Right lobe of liver (tissue), 6 donors: ENCODE measurements around the gene ZNFX1. TPM values are rescaled to one million over a fixed set of nuclear protein-coding genes. Genes with fewer than 3 reads are reported as not detected.

ENCODE experiments used
- ATAC-seq, 4 donors: fragments of 200-7000 bp; cut with Tn5 transposase; one replicate each; pipeline ENCODE4 v1.9.1; 2020; ENCODE audit warnings: mild to moderate bottlenecking in 4 of 4, moderate library complexity in 4 of 4
- DNase-seq, 3 donors: peaks; one replicate each; pipeline ENCODE4 v3.0.0-alpha.2; 2020
- H3K27ac ChIP-seq, 3 donors: fragments of 200-600 bp; one replicate each; pipeline ENCODE4 v1.8.0; 2022
- H3K27me3 ChIP-seq, 2 donors: fragments of 200-600 bp; one replicate each; pipeline ENCODE4 v1.8.0; 2022
- H3K36me3 ChIP-seq, 4 donors: fragments of 200-600 bp; sonication (generic) in 1 of 4; one replicate each; pipeline versions ENCODE4 v1.5.1 to v1.8.0; 2017 to 2022; ENCODE audit warnings: control low read depth in 1 of 4
- H3K4me1 ChIP-seq, 4 donors: fragments of 200-600 bp; sonication (generic) in 1 of 4; one replicate each; pipeline versions ENCODE4 v1.5.1 to v1.8.0; 2017 to 2022; ENCODE audit warnings: control low read depth in 1 of 4
- H3K4me3 ChIP-seq, 3 donors: fragments of 200-600 bp; one replicate each; pipeline ENCODE4 v1.8.0; 2022
- H3K9me3 ChIP-seq, 4 donors: fragments of 200-600 bp; sonication (generic) in 1 of 4; one replicate each; pipeline versions ENCODE4 v1.5.1 to v1.8.0; 2017 to 2022; ENCODE audit warnings: control low read depth in 1 of 4
- POLR2A ChIP-seq: fragments of 450-650 bp; IDR thresholded peaks from one replicate; pipeline ENCODE4 v1.6.1; 2017; ENCODE audit warnings: antibody characterized with exemption, mild to moderate bottlenecking
- WGBS: methylation state at CpG from one replicate; pipeline ENCODE4 v1.1.6; 2018; ENCODE audit warnings: low coverage, low lambda C conversion rate; ENCODE audit not compliant: insufficient coverage; ENCODE audit errors: missing lambda C conversion rate; 5-methylcytosine and 5-hydroxymethylcytosine counted together
- intact Hi-C, 2 donors: fragments of 100-400 bp; cut with DNase I; formaldehyde crosslinking; loops; one replicate each; pipeline versions ENCODE4 v1.11.2 to v1.14.1; 2022
- total RNA-seq, 6 experiments: library from RNA; depleted of rRNA in 2 of 6; stranded (reverse); fragments of >200 nt in 2 of 6; fragmentation: NEBNext Ultra II Directional in 3 of 6; extraction: Animal tissue kit (Norgen Biotek cat#: 25700) in 3 of 6; gene quantifications; one replicate each; pipeline versions ENCODE4 v1.1.0 to v1.2.4, GENCODE V29; 2016 to 2023
- TF ChIP-seq, protein P1 (sequence below), 4 donors: fragments of 200-600 bp in 3 of 4; fragments of 450-650 bp in 1 of 4; IDR thresholded peaks; one replicate each; pipeline versions ENCODE4 v1.5.1 to v1.8.0; 2016 to 2022; ENCODE audit warnings: antibody characterized with exemption in 4 of 4, mild to moderate bottlenecking in 2 of 4
- donor health status: DM: no; HTN: yes; CAD: no.
- donor health status: DM: no; HTN: no; CAD: no.
- donor health status: DM: no; HTN: no; CAD: no.
- donor health status: DM: no; HTN: yes; CAD: no.
- donor health status: DM: no; HTN: yes; CAD: no.

ZNFX1 gene
- total RNA-seq, 6 experiments from 2014 or later, result 9.3 to 17.5 (median 13.9) TPM

DNA sequence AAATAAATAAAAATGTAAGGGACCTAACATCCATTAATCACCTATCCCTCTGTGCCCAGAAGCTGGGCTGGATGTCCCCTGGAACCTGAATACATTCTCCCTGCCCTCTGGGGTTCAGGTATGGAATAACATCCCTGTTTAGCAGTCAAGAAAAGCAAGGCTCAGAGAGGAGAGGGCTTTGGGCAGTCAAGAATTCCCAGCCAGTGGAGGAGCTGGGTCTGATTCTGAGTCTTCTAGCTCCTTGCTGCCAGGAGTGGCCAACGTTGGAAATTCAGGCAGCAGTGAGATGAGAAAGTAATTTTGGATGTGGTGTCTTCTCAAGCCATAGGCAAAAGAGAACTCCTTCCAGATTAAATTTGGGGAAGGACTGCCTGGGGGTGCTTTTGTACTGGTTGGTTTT lies 42.6 kb upstream of the ZNFX1 start:
- H3K9me3 ChIP-seq, result no peaks in the 10 kb centered on the region
- DNase-seq (no peak), ATAC-seq (peak in 2 of 4 donors; percentile 12 to 19)
- H3K36me3 ChIP-seq, result no peaks in the 10 kb centered on the region
- no peak overlapping the region for H3K27ac ChIP-seq
- no peak for TF ChIP-seq POLR2A
- TF ChIP-seq, protein P1, sequence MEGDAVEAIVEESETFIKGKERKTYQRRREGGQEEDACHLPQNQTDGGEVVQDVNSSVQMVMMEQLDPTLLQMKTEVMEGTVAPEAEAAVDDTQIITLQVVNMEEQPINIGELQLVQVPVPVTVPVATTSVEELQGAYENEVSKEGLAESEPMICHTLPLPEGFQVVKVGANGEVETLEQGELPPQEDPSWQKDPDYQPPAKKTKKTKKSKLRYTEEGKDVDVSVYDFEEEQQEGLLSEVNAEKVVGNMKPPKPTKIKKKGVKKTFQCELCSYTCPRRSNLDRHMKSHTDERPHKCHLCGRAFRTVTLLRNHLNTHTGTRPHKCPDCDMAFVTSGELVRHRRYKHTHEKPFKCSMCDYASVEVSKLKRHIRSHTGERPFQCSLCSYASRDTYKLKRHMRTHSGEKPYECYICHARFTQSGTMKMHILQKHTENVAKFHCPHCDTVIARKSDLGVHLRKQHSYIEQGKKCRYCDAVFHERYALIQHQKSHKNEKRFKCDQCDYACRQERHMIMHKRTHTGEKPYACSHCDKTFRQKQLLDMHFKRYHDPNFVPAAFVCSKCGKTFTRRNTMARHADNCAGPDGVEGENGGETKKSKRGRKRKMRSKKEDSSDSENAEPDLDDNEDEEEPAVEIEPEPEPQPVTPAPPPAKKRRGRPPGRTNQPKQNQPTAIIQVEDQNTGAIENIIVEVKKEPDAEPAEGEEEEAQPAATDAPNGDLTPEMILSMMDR (IDR thresholded peaks at IDR 0.05), result peak in 3 of 4 donors; percentile 17
- 0% methylated on average over 1 of the region's 1 CpG for WGBS
- H3K27me3 ChIP-seq, result peaks cover 0 to 14% of the 10 kb centered on the region in 2 donors
- no peak overlapping the region for H3K4me3 ChIP-seq
- peaks cover 0 to 10% (median 0%) of the 10 kb centered on the region in 4 donors for H3K4me1 ChIP-seq
- intact Hi-C loops, result loop anchor here in 1 of 2 donors (10.0 kb wide), 1 partner anchor 284 kb away; no protein-coding TSS in a partner anchor

- H3K36me3 ChIP-seq, result no peaks in the 10 kb centered on the region
- H3K4me3 ChIP-seq, result no peak overlapping the region
- H3K4me1 ChIP-seq, result peaks cover 0 to 10% (median 0%) of the 10 kb centered on the region in 4 donors
- TF ChIP-seq POLR2A, result no peak
- TF ChIP-seq, protein P1 (IDR thresholded peaks at IDR 0.05), result no peak
- H3K9me3 ChIP-seq, result no peaks in the 10 kb centered on the region
- 14% methylated on average over 12 of the region's 25 CpGs for WGBS
- no peak for ATAC-seq
- no peak overlapping the region for H3K27ac ChIP-seq
- no peak for DNase-seq
- intact Hi-C loops, result no loop called here
- peaks cover 0 to 14% of the 10 kb centered on the region in 2 donors for H3K27me3 ChIP-seq
Measured at GRCh38 chr20:49319208-49319809, 41.5 kb upstream of the ZNFX1 start.

- no peaks in the 10 kb centered on the region for H3K36me3 ChIP-seq
- H3K4me1 ChIP-seq, result peaks cover 0 to 10% (median 0%) of the 10 kb centered on the region in 4 donors
- H3K9me3 ChIP-seq, result no peaks in the 10 kb centered on the region
- TF ChIP-seq POLR2A, result no peak
- TF ChIP-seq, protein P1 (IDR thresholded peaks at IDR 0.05), result no peak
- DNase-seq (peak in 1 of 3 donors; percentile 53), ATAC-seq (peak; percentile 19 to 39 (median 35))
- intact Hi-C loops, result no loop called here
- under 1% methylated on average over 33 of the region's 70 CpGs for WGBS
- no peak overlapping the region for H3K27ac ChIP-seq
- peak overlapping the region in 1 of 3 donors; percentile 24 for H3K4me3 ChIP-seq
- peaks cover 0 to 14% of the 10 kb centered on the region in 2 donors for H3K27me3 ChIP-seq
Measured at GRCh38 chr20:49318430-49319207, 40.8 kb upstream of the ZNFX1 start.

DNA sequence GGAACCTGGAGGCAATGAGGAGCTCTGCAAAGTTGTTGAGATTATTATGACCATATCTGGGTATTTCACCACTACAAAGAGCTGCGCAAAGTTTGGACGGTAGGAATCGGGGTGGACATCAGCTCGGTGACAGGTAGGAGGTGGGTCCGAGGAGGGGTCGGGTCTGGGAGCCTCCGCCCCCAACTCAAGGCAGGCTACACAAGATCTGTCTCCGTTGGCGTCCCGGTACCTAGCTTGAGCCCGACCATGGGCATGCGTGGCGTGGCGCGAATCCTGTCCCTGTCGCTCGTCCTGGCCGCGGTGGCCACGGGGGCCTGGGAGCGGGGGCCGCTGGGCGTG lies 40.2 kb upstream of the ZNFX1 start:
- Histone ChIP-seq H3K36me3 (no peaks in the 10 kb centered on the region), H3K9me3 (no peaks in the 10 kb centered on the region), H3K4me1 (peaks cover 0 to 10% (median 0%) of the 10 kb centered on the region in 4 donors), H3K27ac (no peak overlapping the region), H3K27me3 (peaks cover 0 to 14% of the 10 kb centered on the region in 2 donors), H3K4me3 (peak overlapping the region in 1 of 3 donors; percentile 24)
- DNase-seq (no peak), ATAC-seq (peak in 1 of 4 donors; percentile 23)
- WGBS, result 20% methylated on average over 2 of the region's 23 CpGs
- intact Hi-C loops, result no loop called here
- TF ChIP-seq POLR2A, result no peak
- TF ChIP-seq, protein P1 (IDR thresholded peaks at IDR 0.05), result no peak
